Memory B cell (primary cell): ENCODE results near the gene OBSCN.

Source experiments
- ATAC-seq: fragments of 150-1000 bp; cut with Tn5 transposase; 2 replicates; pipeline ENCODE4 v1.10.0; 2021; ENCODE audit warnings: low read depth, mild to moderate bottlenecking, moderate library complexity
- DNase-seq, 2 donors: peaks; one replicate each; pipeline ENCODE4 v3.0.0; 2022; ENCODE audit warnings: low spot score in 2 of 2
- H3K27ac Mint-ChIP-seq: one replicate; pipeline ENCODE4 v1.8.0; 2022; ENCODE audit warnings: mild to moderate bottlenecking, moderate library complexity, mixed read lengths
- H3K27me3 Mint-ChIP-seq: one replicate; pipeline ENCODE4 v1.8.0; 2022; ENCODE audit warnings: mixed read lengths
- H3K36me3 Mint-ChIP-seq: one replicate; pipeline ENCODE4 v1.8.0; 2022; ENCODE audit warnings: mild to moderate bottlenecking, mixed read lengths
- H3K4me1 Mint-ChIP-seq: one replicate; pipeline ENCODE4 v1.8.0; 2022; ENCODE audit warnings: mixed read lengths
- H3K4me3 Mint-ChIP-seq: one replicate; pipeline ENCODE4 v1.8.0; 2022; ENCODE audit warnings: mild to moderate bottlenecking, moderate library complexity, mixed read lengths
- H3K9me3 Mint-ChIP-seq: one replicate; pipeline ENCODE4 v1.8.0; 2022; ENCODE audit warnings: mixed read lengths

The OBSCN gene

GRCh38 chr1:228194436-228194835, 13.4 kb upstream of the OBSCN start:
- no peaks in the 10 kb centered on the region for H3K27me3 Mint-ChIP-seq
- H3K36me3 Mint-ChIP-seq = peaks cover 19% of the 10 kb centered on the region
- no peak for DNase-seq
- ATAC-seq = no peak
- H3K4me3 Mint-ChIP-seq = no peak overlapping the region
- no peak overlapping the region for H3K27ac Mint-ChIP-seq
- H3K9me3 Mint-ChIP-seq = peaks cover 6% of the 10 kb centered on the region
- peaks cover 3% of the 10 kb centered on the region for H3K4me1 Mint-ChIP-seq

DNA sequence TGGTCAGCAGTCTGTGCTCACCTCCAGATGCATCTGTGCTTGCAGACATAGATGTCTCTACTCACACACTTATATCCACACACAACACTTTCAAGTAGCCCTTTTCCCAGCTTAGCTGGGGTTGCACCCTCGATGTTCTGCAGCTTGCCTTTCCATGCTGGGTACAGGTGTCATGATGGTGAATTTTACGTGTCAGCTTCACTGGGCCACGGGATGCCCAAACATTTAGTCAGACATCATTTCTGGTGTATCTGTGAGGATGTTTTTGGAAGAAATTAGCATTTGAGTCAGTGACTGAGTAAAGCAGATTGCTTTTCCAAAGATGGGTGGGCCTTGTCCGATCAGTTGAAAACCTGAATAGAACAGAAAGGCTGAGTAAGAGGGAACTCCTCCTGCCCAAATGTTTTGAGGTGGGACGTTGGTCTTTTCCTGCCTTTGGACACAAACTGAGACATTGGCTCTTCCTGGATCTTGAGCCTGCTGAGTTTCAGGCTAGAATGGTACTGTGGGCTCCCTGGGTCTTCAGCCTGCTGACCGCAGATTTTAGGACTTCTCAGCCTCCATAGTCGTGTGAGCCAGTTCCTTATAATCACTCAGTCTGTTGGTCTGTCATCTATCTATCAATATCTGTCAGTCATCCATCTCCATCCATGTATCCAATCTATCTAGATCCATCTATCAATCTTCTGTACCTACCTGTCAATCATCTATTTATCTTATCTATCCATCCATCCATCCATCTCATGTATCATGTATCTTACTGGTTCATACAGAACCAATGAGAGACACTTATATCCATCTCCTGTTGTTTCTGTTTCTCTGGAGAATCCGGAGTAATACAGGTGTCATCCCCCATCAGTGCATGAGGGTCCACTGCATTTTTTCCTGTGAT, 12.7 kb upstream of the OBSCN start:
- peaks cover 3% of the 10 kb centered on the region for H3K4me1 Mint-ChIP-seq
- no peak overlapping the region for H3K27ac Mint-ChIP-seq
- H3K4me3 Mint-ChIP-seq = no peak overlapping the region
- ATAC-seq (no peak), DNase-seq (no peak)
- no peaks in the 10 kb centered on the region for H3K27me3 Mint-ChIP-seq
- H3K9me3 Mint-ChIP-seq = peaks cover 9% of the 10 kb centered on the region
- H3K36me3 Mint-ChIP-seq = peaks cover 24% of the 10 kb centered on the region

GRCh38 chr1:228197555-228198147, 10.2 kb upstream of the OBSCN start:
- H3K27ac Mint-ChIP-seq = no peak overlapping the region
- H3K27me3 Mint-ChIP-seq = no peaks in the 10 kb centered on the region
- H3K9me3 Mint-ChIP-seq = peaks cover 9% of the 10 kb centered on the region
- no peak overlapping the region for H3K4me3 Mint-ChIP-seq
- no peak for ATAC-seq
- no peaks in the 10 kb centered on the region for H3K4me1 Mint-ChIP-seq
- H3K36me3 Mint-ChIP-seq = peaks cover 32% of the 10 kb centered on the region
- DNase-seq = no peak

- Mint-ChIP-seq H3K4me3 (no peak overlapping the region), H3K36me3 (peaks cover 32% of the 10 kb centered on the region), H3K27ac (no peak overlapping the region), H3K9me3 (peaks cover 9% of the 10 kb centered on the region), H3K27me3 (no peaks in the 10 kb centered on the region), H3K4me1 (no peaks in the 10 kb centered on the region)
- DNase-seq = no peak
- no peak for ATAC-seq
These were observed 8.8 kb upstream of the OBSCN start for GRCh38 chr1:228198977-228199590.

DNA sequence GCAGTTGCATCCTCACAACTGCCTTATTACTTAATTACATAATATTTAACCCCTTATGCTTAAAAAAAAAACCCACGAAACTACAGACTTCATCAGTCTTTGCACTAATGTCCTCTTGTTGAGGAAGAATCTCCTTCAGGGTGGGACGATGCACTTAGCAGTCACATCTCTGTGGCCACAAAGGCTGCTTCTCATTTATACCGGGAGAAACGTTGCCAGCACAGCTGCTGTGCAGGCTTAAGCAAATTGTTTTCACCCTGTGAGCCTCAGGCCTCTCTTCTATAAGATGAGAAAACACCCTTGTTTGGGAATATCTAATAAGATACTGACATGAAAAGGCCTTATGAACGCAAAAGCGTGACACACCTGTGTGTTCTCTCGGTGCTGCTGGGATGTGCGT, 2.9 kb upstream of the OBSCN start:
- ATAC-seq (no peak), DNase-seq (no peak)
- Mint-ChIP-seq H3K4me3 (no peak overlapping the region), H3K27me3 (peaks cover 3% of the 10 kb centered on the region), H3K4me1 (no peaks in the 10 kb centered on the region), H3K9me3 (no peaks in the 10 kb centered on the region), H3K27ac (no peak overlapping the region), H3K36me3 (peaks cover 9% of the 10 kb centered on the region)

DNA sequence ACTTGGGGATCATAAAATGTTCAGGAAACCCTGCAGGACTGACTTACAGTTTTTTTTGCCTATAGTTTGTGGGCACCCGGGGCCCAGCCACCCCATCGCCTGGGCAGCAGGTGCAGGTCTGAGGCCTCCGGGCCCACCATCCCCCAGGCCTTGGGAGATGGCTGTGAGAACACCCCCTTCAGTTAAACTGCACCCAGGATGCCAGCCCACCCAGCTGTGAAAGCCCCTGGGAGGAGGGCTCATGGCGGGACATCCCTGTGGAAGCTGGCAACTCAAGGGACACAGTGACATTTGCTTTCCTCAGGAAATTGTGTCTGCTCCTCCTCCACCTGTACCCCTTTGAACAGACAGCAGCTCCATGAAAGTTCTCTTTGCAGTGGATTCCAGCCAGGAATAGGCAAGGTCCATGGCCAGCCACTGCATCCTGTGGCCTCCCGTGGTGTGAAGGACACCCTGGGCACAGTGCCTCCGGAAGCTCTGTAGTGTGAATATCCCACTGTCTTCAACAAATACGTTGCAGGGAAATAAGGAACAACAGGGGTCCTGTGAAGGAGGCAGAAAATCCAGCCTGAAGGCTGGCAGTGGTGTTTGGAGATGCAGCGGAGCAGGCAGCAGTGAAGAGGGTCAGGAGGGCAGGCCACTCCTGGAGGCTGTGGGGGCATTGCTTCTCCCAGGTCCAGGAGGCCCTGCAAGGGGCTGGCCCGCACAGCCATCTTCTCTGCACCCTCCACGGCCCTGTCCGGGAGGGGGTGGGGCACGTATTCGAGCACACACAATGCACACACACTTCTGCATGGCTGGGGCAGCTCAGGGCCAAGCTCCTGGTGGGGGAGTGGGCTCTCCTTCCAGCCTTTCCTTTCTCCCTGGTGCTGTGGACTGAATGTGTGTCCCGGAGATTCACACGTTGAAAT, 2.1 kb upstream of the OBSCN start:
- ATAC-seq (no peak), DNase-seq (no peak)
- Mint-ChIP-seq H3K4me1 (no peaks in the 10 kb centered on the region), H3K27me3 (peaks cover 3% of the 10 kb centered on the region), H3K9me3 (no peaks in the 10 kb centered on the region), H3K27ac (no peak overlapping the region), H3K36me3 (peaks cover 5% of the 10 kb centered on the region), H3K4me3 (no peak overlapping the region)

DNA sequence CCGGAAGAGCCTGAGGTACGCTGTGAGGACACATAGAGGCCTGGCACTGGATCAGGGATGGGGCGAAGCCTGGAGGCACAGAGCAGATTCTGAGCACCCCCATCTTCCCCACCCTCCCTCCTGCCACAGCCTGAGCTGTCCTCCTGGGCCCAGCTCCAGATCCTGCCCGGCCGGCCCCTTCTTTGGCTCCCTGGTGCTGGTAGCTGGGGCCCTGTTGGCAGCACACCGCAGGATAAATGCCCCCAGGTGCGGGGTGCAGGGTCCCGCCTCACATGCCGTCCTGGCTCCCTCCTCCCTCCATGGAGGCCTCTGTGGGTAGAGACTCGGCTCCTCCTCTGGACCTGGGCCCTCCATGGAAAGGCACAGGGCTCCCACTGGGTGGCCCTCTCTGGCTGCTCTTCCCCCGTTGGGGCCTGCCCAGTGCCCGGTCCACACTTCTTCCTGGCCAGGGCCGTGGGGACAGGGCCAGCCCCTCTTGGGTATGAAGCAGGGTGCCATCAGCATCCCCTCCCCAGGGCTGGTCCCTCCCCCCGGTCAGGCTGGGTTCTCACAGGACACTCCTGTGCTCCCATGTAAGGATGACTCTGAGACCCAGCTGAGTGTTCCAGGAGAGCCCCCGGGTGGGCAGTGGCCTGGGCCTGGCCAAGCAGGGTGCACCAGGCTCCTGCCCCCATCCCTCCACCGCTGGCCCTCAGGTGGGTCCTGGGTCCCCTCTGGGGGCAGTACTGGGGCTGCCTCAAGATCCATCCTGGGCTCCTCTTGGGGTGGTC, 1.1 kb upstream of the OBSCN start:
- DNase-seq (no peak), ATAC-seq (no peak)
- Mint-ChIP-seq H3K27me3 (peaks cover 3% of the 10 kb centered on the region), H3K9me3 (no peaks in the 10 kb centered on the region), H3K4me3 (no peak overlapping the region), H3K27ac (no peak overlapping the region), H3K36me3 (no peaks in the 10 kb centered on the region), H3K4me1 (no peaks in the 10 kb centered on the region)

DNA sequence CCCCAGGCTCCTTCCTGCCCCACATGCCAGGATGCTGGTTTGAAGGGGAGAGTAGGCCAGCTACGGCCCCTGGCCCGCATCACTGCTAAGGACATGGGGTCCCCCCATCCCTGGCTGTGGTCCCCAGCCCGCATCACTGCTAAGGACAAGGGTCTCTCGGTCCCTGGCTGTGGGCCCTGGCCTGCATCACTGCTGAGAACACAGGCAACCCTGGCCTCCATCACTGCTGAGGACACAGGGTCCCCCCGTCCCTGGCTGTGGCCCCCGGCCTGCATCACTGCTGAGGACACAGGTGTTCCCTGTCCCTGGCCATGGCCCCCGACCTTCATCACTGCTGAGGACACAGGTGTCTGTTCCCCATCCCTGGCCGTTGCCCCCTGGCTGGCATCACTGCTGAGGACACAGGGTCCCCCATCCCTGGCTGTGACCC, 448 bp upstream of the OBSCN start:
- H3K27me3 Mint-ChIP-seq = peaks cover 3% of the 10 kb centered on the region
- H3K4me3 Mint-ChIP-seq = no peak overlapping the region
- H3K27ac Mint-ChIP-seq = no peak overlapping the region
- H3K9me3 Mint-ChIP-seq = no peaks in the 10 kb centered on the region
- ATAC-seq = no peak
- no peaks in the 10 kb centered on the region for H3K36me3 Mint-ChIP-seq
- no peaks in the 10 kb centered on the region for H3K4me1 Mint-ChIP-seq
- no peak for DNase-seq

DNA sequence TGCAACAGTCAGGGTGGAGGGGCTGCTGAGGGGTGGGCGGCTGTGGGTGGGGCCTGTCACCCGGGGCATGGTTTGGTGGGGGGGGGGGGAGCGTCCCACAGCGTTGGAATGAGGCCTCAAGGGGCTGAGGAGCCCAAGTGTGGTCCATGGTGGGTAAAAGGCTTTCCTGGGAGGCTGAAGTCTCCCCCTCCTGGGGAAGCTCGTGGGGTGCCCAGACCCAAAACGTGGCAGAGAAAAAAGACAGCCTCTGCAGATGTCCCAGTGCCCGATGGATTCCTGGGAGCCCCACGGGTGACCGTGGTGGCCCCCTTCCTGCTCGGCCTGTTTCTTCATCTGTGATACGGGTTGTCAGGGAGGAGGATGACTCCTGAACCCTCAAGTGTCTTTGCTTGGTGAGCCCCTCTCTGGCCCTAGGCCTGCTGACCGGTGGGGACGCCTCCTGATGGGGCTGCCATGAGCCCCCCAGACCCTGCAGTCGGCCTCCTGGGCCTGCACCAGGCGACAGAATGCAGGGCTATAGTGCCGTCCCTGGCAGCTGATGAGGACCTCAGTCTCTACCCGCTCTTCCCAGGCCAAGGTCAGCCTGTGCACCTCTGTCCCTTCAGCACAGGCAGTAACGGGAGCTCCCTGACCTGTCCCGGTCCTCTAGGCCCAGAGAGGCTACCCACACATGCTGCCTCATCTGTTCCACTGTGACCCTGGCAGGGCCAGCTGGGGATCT, 1.1 kb downstream of the OBSCN start:
- H3K9me3 Mint-ChIP-seq = no peaks in the 10 kb centered on the region
- no peaks in the 10 kb centered on the region for H3K36me3 Mint-ChIP-seq
- H3K27ac Mint-ChIP-seq = no peak overlapping the region
- no peak overlapping the region for H3K4me3 Mint-ChIP-seq
- ATAC-seq = no peak
- DNase-seq = no peak
- peaks cover 3% of the 10 kb centered on the region for H3K27me3 Mint-ChIP-seq
- H3K4me1 Mint-ChIP-seq = peaks cover 7% of the 10 kb centered on the region

GRCh38 chr1:228209657-228210056, 1.8 kb downstream of the OBSCN start:
- H3K36me3 Mint-ChIP-seq = no peaks in the 10 kb centered on the region
- no peak overlapping the region for H3K4me3 Mint-ChIP-seq
- H3K4me1 Mint-ChIP-seq = peaks cover 7% of the 10 kb centered on the region
- H3K9me3 Mint-ChIP-seq = no peaks in the 10 kb centered on the region
- DNase-seq (no peak), ATAC-seq (no peak)
- peaks cover 3% of the 10 kb centered on the region for H3K27me3 Mint-ChIP-seq
- no peak overlapping the region for H3K27ac Mint-ChIP-seq

GRCh38 chr1:228210076-228210651, 2.3 kb downstream of the OBSCN start:
- H3K27ac Mint-ChIP-seq = no peak overlapping the region
- H3K4me1 Mint-ChIP-seq = peaks cover 7% of the 10 kb centered on the region
- H3K9me3 Mint-ChIP-seq = no peaks in the 10 kb centered on the region
- H3K27me3 Mint-ChIP-seq = peaks cover 3% of the 10 kb centered on the region
- no peak for ATAC-seq
- no peak overlapping the region for H3K4me3 Mint-ChIP-seq
- H3K36me3 Mint-ChIP-seq = no peaks in the 10 kb centered on the region
- DNase-seq = no peak

- no peak for ATAC-seq
- DNase-seq = no peak
- H3K4me1 Mint-ChIP-seq = peaks cover 7% of the 10 kb centered on the region
- no peak overlapping the region for H3K27ac Mint-ChIP-seq
- peaks cover 3% of the 10 kb centered on the region for H3K27me3 Mint-ChIP-seq
- peak overlapping the region; percentile 4 for H3K4me3 Mint-ChIP-seq
- no peaks in the 10 kb centered on the region for H3K36me3 Mint-ChIP-seq
- no peaks in the 10 kb centered on the region for H3K9me3 Mint-ChIP-seq
These were observed 3.1 kb downstream of the OBSCN start for GRCh38 chr1:228210712-228211530.
